ENCODE data around the gene ANKIB1.

The ANKIB1 gene

DNA sequence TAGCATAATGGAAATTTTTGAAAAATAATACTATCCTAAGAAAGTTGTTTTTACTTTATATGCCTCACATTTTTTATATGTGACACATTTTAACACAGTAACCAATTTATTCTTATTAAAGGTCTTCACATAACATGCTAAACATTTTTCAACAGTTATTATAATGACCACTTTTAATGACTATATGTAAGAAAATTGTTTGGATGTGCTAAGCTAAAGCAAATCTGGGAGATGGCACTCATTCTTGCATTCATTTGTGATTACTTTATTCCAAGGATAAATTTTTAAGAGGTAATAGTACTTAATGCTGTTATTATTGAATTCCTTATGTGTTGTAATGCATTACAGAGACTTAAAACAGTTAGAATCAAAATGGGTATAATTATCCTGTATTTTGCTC lies 88.1 kb downstream of the ANKIB1 start:
- POLR2A ChIA-PET: no interaction called here
- TF ChIP-seq ARNT (IDR thresholded peaks at IDR 0.05): no peak
- TF ChIP-seq, protein P1, sequence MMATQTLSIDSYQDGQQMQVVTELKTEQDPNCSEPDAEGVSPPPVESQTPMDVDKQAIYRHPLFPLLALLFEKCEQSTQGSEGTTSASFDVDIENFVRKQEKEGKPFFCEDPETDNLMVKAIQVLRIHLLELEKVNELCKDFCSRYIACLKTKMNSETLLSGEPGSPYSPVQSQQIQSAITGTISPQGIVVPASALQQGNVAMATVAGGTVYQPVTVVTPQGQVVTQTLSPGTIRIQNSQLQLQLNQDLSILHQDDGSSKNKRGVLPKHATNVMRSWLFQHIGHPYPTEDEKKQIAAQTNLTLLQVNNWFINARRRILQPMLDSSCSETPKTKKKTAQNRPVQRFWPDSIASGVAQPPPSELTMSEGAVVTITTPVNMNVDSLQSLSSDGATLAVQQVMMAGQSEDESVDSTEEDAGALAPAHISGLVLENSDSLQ (IDR thresholded peaks at IDR 0.05): no peak
- no peak for TF ChIP-seq TARDBP (IDR thresholded peaks at IDR 0.05)
- TF ChIP-seq HDGF (IDR thresholded peaks at IDR 0.05; ENCODE audit: borderline replicate concordance): no peak
- TF ChIP-seq SUZ12 (IDR thresholded peaks at IDR 0.05): no peak
- no peak for TF ChIP-seq NFRKB (IDR thresholded peaks at IDR 0.05)
- TF ChIP-seq SP1 (IDR thresholded peaks at IDR 0.05): no peak
- TF ChIP-seq FOXK2 (IDR thresholded peaks at IDR 0.05): no peak
- TF ChIP-seq BHLHE40 (IDR thresholded peaks at IDR 0.05; ENCODE audit: borderline replicate concordance): no peak
- no peak for TF ChIP-seq CTBP1 (IDR thresholded peaks at IDR 0.05; ENCODE audit: borderline replicate concordance)
- TF ChIP-seq L3MBTL2 (conservative IDR thresholded peaks at IDR 0.05): no peak
- TF ChIP-seq ZNF384 (IDR thresholded peaks at IDR 0.05): no peak
- TF ChIP-seq LEF1 (IDR thresholded peaks at IDR 0.05; ENCODE audit: borderline replicate concordance): no peak
- no peak for TF ChIP-seq ELF4 (IDR thresholded peaks at IDR 0.05)
- no peak for TF ChIP-seq FOXM1 (IDR thresholded peaks at IDR 0.05; ENCODE audit: borderline replicate concordance)
- no peak for TF ChIP-seq FOXA1 (IDR thresholded peaks at IDR 0.05)
- no peak for DNase-seq (ENCODE audit: extremely low spot score)
- CTCF ChIA-PET: no interaction called here

GRCh38 chr7:92335574-92335973 lies 89.8 kb downstream of the ANKIB1 start:
- ChIA-PET POLR2A (no interaction called here), CTCF (no interaction called here)
- DNase-seq (ENCODE audit: extremely low spot score): no peak
- TF ChIP-seq NFRKB (IDR thresholded peaks at IDR 0.05) (no peak), CTBP1 (IDR thresholded peaks at IDR 0.05; ENCODE audit: borderline replicate concordance) (no peak), ZNF384 (IDR thresholded peaks at IDR 0.05) (no peak), SUZ12 (IDR thresholded peaks at IDR 0.05) (no peak), ARNT (IDR thresholded peaks at IDR 0.05) (no peak), FOXK2 (IDR thresholded peaks at IDR 0.05) (no peak), FOXA1 (IDR thresholded peaks at IDR 0.05) (no peak), ELF4 (IDR thresholded peaks at IDR 0.05) (no peak), TARDBP (IDR thresholded peaks at IDR 0.05) (no peak), LEF1 (IDR thresholded peaks at IDR 0.05; ENCODE audit: borderline replicate concordance) (no peak), BHLHE40 (IDR thresholded peaks at IDR 0.05; ENCODE audit: borderline replicate concordance) (no peak), L3MBTL2 (conservative IDR thresholded peaks at IDR 0.05) (no peak), SP1 (IDR thresholded peaks at IDR 0.05) (no peak)
- TF ChIP-seq, protein P1 (IDR thresholded peaks at IDR 0.05): no peak

GRCh38 chr7:92336662-92337340 lies 91.0 kb downstream of the ANKIB1 start:
- TF ChIP-seq TARDBP (IDR thresholded peaks at IDR 0.05) (no peak), ELF4 (IDR thresholded peaks at IDR 0.05) (no peak), ARNT (IDR thresholded peaks at IDR 0.05) (no peak), FOXA1 (IDR thresholded peaks at IDR 0.05) (no peak), HDGF (IDR thresholded peaks at IDR 0.05; ENCODE audit: borderline replicate concordance) (no peak), SP1 (IDR thresholded peaks at IDR 0.05) (no peak), BHLHE40 (IDR thresholded peaks at IDR 0.05; ENCODE audit: borderline replicate concordance) (no peak), NFRKB (IDR thresholded peaks at IDR 0.05) (no peak), LEF1 (IDR thresholded peaks at IDR 0.05; ENCODE audit: borderline replicate concordance) (no peak), ZNF384 (IDR thresholded peaks at IDR 0.05) (no peak), SUZ12 (IDR thresholded peaks at IDR 0.05) (no peak), CTBP1 (IDR thresholded peaks at IDR 0.05; ENCODE audit: borderline replicate concordance) (no peak), L3MBTL2 (conservative IDR thresholded peaks at IDR 0.05) (no peak), FOXK2 (IDR thresholded peaks at IDR 0.05) (no peak), FOXM1 (IDR thresholded peaks at IDR 0.05; ENCODE audit: borderline replicate concordance) (no peak)
- TF ChIP-seq, protein P1 (IDR thresholded peaks at IDR 0.05): no peak
- DNase-seq (ENCODE audit: extremely low spot score): no peak
- CTCF ChIA-PET: no interaction called here
- POLR2A ChIA-PET: no interaction called here

DNA sequence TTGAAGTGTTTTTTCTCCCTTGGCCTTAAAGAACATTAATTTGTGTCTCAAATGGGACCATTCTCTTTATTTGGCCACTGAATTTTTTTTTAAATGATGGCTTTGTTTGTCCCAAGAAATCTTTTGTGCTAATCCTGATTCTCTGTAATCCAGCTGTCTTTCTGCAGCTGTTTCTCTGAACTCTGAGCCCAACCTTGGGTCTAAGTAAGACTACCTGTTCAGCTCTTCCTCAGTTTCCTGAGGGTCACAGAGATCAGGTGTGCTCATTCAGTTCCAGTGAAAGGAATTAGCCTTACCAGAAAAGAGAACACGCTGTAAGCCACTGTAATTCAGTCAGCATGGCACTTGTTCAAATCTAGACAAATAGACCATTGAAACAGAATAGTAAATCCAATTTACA lies 94.2 kb downstream of the ANKIB1 start:
- no peak for DNase-seq (ENCODE audit: extremely low spot score)
- POLR2A ChIA-PET: no interaction called here
- no peak for TF ChIP-seq SUZ12 (IDR thresholded peaks at IDR 0.05)
- TF ChIP-seq FOXM1 (IDR thresholded peaks at IDR 0.05; ENCODE audit: borderline replicate concordance): no peak
- no peak for TF ChIP-seq L3MBTL2 (conservative IDR thresholded peaks at IDR 0.05)
- no peak for TF ChIP-seq FOXA1 (IDR thresholded peaks at IDR 0.05)
- TF ChIP-seq ZNF384 (IDR thresholded peaks at IDR 0.05): no peak
- TF ChIP-seq HDGF (IDR thresholded peaks at IDR 0.05; ENCODE audit: borderline replicate concordance): no peak
- no peak for TF ChIP-seq TARDBP (IDR thresholded peaks at IDR 0.05)
- no peak for TF ChIP-seq NFRKB (IDR thresholded peaks at IDR 0.05)
- no peak for TF ChIP-seq ELF4 (IDR thresholded peaks at IDR 0.05)
- TF ChIP-seq BHLHE40 (IDR thresholded peaks at IDR 0.05; ENCODE audit: borderline replicate concordance): no peak
- TF ChIP-seq CTBP1 (IDR thresholded peaks at IDR 0.05; ENCODE audit: borderline replicate concordance): no peak
- no peak for TF ChIP-seq ARNT (IDR thresholded peaks at IDR 0.05)
- TF ChIP-seq, protein P1 (IDR thresholded peaks at IDR 0.05): no peak
- no peak for TF ChIP-seq LEF1 (IDR thresholded peaks at IDR 0.05; ENCODE audit: borderline replicate concordance)
- no peak for TF ChIP-seq FOXK2 (IDR thresholded peaks at IDR 0.05)
- no peak for TF ChIP-seq SP1 (IDR thresholded peaks at IDR 0.05)
- CTCF ChIA-PET: no interaction called here

- no peak for TF ChIP-seq ARNT (IDR thresholded peaks at IDR 0.05)
- TF ChIP-seq ZNF384 (IDR thresholded peaks at IDR 0.05): no peak
- TF ChIP-seq, protein P1 (IDR thresholded peaks at IDR 0.05): no peak
- no peak for TF ChIP-seq L3MBTL2 (conservative IDR thresholded peaks at IDR 0.05)
- no peak for TF ChIP-seq FOXM1 (IDR thresholded peaks at IDR 0.05; ENCODE audit: borderline replicate concordance)
- no peak for TF ChIP-seq BHLHE40 (IDR thresholded peaks at IDR 0.05; ENCODE audit: borderline replicate concordance)
- TF ChIP-seq ELF4 (IDR thresholded peaks at IDR 0.05): no peak
- no peak for TF ChIP-seq SP1 (IDR thresholded peaks at IDR 0.05)
- TF ChIP-seq TARDBP (IDR thresholded peaks at IDR 0.05): no peak
- no peak for TF ChIP-seq CTBP1 (IDR thresholded peaks at IDR 0.05; ENCODE audit: borderline replicate concordance)
- no peak for TF ChIP-seq FOXK2 (IDR thresholded peaks at IDR 0.05)
- TF ChIP-seq LEF1 (IDR thresholded peaks at IDR 0.05; ENCODE audit: borderline replicate concordance): no peak
- TF ChIP-seq SUZ12 (IDR thresholded peaks at IDR 0.05): no peak
- TF ChIP-seq FOXA1 (IDR thresholded peaks at IDR 0.05): no peak
- TF ChIP-seq NFRKB (IDR thresholded peaks at IDR 0.05): no peak
- DNase-seq (ENCODE audit: extremely low spot score): no peak
- ChIA-PET CTCF (interaction anchor here (0.7 kb wide), 1 partner anchor 1023 kb away, joined by 3 read pairs; no protein-coding TSS in a partner anchor), POLR2A (interaction anchor here (0.5 kb wide), 1 partner anchor 104 kb away, joined by 3 read pairs; the partner anchor contains the start of gene GATAD1)
Measured at GRCh38 chr7:92343714-92344113, 97.9 kb downstream of the ANKIB1 start.

Data from HEK293T (cell line).